GM12872 (cell line): Measurements from ENCODE around the gene SRRM1.

Experiments used
- CTCF ChIP-seq: IDR thresholded peaks from 3 replicates; pipeline ENCODE4 v1.5.1; 2011; ENCODE audit warnings: low read depth, mild to moderate bottlenecking, low read length, moderate library complexity; ENCODE audit not compliant: insufficient read depth

SRRM1 gene

GRCh38 chr1:24644100-24644384 lies 940 bp downstream of the SRRM1 start:
- no peak for TF ChIP-seq CTCF

DNA sequence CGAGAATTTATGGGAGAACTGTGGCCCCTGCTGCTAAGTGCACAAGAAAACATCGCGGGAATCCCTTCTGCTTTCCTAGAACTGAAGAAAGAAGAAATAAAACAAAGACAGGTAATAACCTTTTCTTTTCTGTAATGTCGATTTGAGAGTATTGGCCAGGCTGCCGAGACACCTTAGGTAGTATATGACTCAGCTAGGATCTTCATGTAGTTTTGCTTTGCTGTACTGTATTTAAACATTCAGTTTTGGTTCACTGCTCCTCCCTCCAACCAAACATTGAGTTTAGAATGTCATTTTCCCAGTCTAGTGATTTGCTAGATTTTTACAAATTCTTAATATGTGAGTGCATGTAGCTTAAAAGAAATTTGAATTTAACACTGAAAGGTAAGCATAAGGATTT lies 5.8 kb downstream of the SRRM1 start:
- TF ChIP-seq CTCF, result no peak

- TF ChIP-seq CTCF, result no peak
Measured at GRCh38 chr1:24652382-24652781, 9.3 kb downstream of the SRRM1 start.

DNA sequence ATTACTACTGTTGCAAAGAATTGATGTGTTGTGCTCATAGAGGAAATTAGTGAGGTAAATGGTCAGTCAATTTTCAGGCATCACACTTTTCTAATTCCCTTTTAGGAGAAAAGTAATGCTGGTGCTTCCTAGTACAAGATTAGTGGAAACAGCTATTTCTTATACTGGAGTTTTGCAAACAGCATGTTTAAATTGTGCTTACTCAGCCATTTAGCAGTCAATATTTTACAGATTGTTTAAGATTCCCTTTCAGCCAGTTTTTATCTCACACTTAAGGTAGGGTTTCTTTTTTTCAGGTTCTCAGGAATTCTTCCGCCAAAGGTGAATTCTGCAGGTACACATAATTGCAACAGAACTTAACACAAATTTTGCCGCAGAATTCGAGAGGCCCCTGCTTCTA lies 10.9 kb downstream of the SRRM1 start:
- no peak for TF ChIP-seq CTCF

DNA sequence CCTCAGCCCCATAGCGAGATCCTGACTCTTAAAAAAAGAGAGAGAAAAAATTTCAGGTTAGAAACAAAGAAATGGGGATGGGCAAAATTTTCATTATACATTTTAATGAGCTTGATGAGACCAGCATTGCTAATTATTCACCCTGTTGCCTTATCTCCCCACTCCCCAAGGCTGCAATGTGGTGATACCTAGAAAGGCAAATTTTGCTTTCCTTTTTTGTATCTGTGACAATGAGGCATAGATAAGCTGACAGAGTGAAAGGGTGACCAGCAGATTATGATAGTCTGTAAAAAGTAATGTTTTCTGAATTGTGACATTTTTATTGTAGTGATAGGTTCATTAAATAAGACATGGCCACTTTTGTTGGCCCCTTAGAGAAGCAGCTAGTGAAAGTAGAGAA lies 12.9 kb downstream of the SRRM1 start:
- no peak for TF ChIP-seq CTCF

GRCh38 chr1:24657781-24658180 lies 14.7 kb downstream of the SRRM1 start:
- TF ChIP-seq CTCF, result no peak

DNA sequence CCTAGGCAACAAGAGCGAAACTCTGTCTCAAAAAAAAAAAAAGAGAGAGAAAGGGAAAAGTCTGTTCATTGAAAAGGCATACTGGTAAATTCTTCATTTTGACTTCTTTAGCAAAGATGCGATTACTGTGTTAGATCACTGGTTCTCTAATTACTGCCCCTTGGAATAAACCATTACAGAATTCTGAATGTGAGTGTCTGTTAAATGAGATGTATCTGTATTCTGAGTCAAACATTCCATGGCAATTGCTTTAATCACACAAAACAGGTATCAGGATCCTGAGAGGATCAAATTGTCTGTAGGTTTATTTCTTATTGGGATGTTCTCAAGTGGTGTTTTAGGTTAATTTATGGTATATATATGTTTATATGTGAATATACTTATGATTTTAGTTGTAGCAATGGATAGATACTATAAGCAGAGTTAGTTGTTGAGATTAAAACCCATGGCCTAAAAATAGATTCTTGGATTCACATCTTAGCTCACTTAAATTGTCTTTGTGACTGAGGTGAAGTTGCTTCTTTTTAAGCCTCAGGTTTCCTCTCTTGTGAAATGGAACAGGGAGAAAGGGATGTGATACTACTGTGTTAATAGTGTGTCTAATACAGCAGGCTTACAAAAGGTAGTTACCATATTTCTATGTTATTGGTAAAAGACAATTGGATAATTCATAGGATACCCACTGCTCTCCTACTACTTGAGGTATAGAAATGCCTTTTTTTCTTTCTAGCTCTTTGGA lies 16.2 kb downstream of the SRRM1 start:
- TF ChIP-seq CTCF, result no peak
